ENCODE results near the gene GTPBP2. TPM values are rescaled to one million over a fixed set of nuclear protein-coding genes. Genes with fewer than 3 reads are reported as not detected.

GTPBP2 gene
- polyA plus RNA-seq, 1 of the 3 experiments (the other 2 are of a cell fraction), result 83.7 TPM

DNA sequence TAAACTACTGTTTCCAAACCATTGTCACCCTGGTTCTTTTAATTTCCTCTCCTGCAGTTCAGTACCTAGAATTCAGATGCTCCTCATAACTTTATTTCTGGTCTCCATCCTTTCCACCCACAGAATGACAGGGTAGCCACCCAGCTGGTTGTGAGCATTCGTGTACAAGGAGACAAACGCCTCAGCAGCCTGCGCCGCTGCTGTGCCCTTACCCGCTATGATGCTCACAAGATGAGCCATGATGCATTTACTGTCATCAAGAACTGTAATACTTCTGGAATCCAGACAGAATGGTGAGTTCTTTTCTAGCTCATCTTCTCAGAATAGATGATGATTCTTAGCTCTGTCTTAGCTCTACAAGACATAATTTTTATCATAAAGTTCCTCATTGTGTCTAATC is 18.6 kb downstream of the GTPBP2 start:
- no peaks in the 10 kb centered on the region; a peak in 1 of 4 replicates for H3K4me1 ChIP-seq (ENCODE audit: control insufficient read depth in 1 of 2, insufficient read depth in 2 of 2, low read depth in 1 of 2, low read length in 1 of 2)
- no peak overlapping the region for H3K4me2 ChIP-seq
- no peak for DNase-seq
- POLR2A ChIA-PET, result interaction anchor here (0.6 kb wide), 1 partner anchor 1698 kb away, joined by 4 read pairs; no protein-coding TSS in a partner anchor
- H3K9me3 ChIP-seq, result no peaks in the 10 kb centered on the region
- H3K9ac ChIP-seq, result no peak overlapping the region
- peaks cover 35 to 75% of the 10 kb centered on the region in 2 experiments for H3K36me3 ChIP-seq (replicated peaks in 1 of 2; ENCODE audit: control insufficient read depth in 1 of 2, insufficient read depth in 2 of 2, low read length in 1 of 2)
- 98% methylated on average over 5 of the region's 5 CpGs for WGBS (ENCODE audit: low lambda C conversion rate)
- no peaks in the 10 kb centered on the region for H4K20me1 ChIP-seq (ENCODE audit: insufficient read depth)
- TF ChIP-seq CHD2 (IDR thresholded peaks at IDR 0.05; ENCODE audit: low read length, partially characterized antibody) (no peak), FOXJ3 (CRISPR knock-in tag; IDR thresholded peaks at IDR 0.05) (no peak), MXI1 (IDR thresholded peaks at IDR 0.05; ENCODE audit: low read depth, low read length) (no peak), NRF1 (IDR thresholded peaks at IDR 0.05; ENCODE audit: low read depth, low read length) (no peak)
- H3F3A ChIP-seq (replicated peaks; ENCODE audit: insufficient read depth), result peaks cover 7% of the 10 kb centered on the region
- H3K27me3 ChIP-seq (ENCODE audit: insufficient read depth), result no peaks in the 10 kb centered on the region
- H2AFZ ChIP-seq (ENCODE audit: low read depth), result no peak overlapping the region
- no peak overlapping the region for H3K4me3 ChIP-seq (ENCODE audit: low read depth in 2 of 2, low read length in 1 of 2)
- H3K27ac ChIP-seq (ENCODE audit: low read depth in 2 of 2, low read length in 1 of 2), result no peak overlapping the region
- H3K9me2 ChIP-seq, result no peaks in the 10 kb centered on the region
- H3K79me2 ChIP-seq (ENCODE audit: insufficient read depth), result peaks cover 18% of the 10 kb centered on the region
- CTCF ChIA-PET, result interaction anchor here (1.1 to 3.7 kb wide), 5 partner anchors 13 to 476 kb away, joined by 3 to 19 read pairs (median 3); no protein-coding TSS in a partner anchor

DNA sequence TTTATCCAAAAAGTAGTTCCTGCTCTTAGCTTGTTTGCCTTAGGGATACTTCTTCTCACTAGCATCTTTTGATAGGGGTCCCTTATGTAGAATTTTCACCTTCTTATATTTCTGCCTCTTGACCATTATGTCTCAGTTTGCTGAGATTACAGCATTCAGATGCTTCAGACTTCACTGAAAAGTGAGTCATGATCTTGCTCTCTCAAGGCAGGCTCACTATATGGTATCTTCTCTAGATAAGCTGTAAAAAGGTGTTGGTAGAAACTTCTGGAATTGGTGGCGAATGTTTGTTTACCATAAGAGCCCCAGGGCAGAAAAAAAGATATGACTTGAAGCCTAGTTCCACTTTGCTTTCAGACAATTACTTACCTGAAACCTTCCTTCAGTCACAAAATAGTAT is 19.7 kb downstream of the GTPBP2 start:
- no peaks in the 10 kb centered on the region for H3K9me3 ChIP-seq
- H3K36me3 ChIP-seq (replicated peaks in 1 of 2; ENCODE audit: control insufficient read depth in 1 of 2, insufficient read depth in 2 of 2, low read length in 1 of 2), result peaks cover 39 to 74% of the 10 kb centered on the region in 2 experiments
- no peaks in the 10 kb centered on the region for H3K27me3 ChIP-seq (ENCODE audit: insufficient read depth)
- no peaks in the 10 kb centered on the region for H4K20me1 ChIP-seq (ENCODE audit: insufficient read depth)
- no peak overlapping the region for H3K4me3 ChIP-seq (ENCODE audit: low read depth in 2 of 2, low read length in 1 of 2)
- TF ChIP-seq, protein P1, sequence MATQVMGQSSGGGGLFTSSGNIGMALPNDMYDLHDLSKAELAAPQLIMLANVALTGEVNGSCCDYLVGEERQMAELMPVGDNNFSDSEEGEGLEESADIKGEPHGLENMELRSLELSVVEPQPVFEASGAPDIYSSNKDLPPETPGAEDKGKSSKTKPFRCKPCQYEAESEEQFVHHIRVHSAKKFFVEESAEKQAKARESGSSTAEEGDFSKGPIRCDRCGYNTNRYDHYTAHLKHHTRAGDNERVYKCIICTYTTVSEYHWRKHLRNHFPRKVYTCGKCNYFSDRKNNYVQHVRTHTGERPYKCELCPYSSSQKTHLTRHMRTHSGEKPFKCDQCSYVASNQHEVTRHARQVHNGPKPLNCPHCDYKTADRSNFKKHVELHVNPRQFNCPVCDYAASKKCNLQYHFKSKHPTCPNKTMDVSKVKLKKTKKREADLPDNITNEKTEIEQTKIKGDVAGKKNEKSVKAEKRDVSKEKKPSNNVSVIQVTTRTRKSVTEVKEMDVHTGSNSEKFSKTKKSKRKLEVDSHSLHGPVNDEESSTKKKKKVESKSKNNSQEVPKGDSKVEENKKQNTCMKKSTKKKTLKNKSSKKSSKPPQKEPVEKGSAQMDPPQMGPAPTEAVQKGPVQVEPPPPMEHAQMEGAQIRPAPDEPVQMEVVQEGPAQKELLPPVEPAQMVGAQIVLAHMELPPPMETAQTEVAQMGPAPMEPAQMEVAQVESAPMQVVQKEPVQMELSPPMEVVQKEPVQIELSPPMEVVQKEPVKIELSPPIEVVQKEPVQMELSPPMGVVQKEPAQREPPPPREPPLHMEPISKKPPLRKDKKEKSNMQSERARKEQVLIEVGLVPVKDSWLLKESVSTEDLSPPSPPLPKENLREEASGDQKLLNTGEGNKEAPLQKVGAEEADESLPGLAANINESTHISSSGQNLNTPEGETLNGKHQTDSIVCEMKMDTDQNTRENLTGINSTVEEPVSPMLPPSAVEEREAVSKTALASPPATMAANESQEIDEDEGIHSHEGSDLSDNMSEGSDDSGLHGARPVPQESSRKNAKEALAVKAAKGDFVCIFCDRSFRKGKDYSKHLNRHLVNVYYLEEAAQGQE (IDR thresholded peaks at IDR 0.05; ENCODE audit: low read depth, low read length), result no peak
- TF ChIP-seq SMC3 (IDR thresholded peaks at IDR 0.05; ENCODE audit: low read depth, low read length) (no peak), USF2 (IDR thresholded peaks at IDR 0.05; ENCODE audit: borderline replicate concordance, low read depth, low read length) (no peak), SIN3A (IDR thresholded peaks at IDR 0.05; ENCODE audit: borderline replicate concordance, low read depth, low read length) (no peak), RFX5 (IDR thresholded peaks at IDR 0.05; ENCODE audit: low read length) (no peak), YY1 (IDR thresholded peaks at IDR 0.05; ENCODE audit: low read depth) (no peak), TAF1 (IDR thresholded peaks at IDR 0.05; ENCODE audit: borderline replicate concordance, low read depth, low read length) (no peak)
- TF ChIP-seq, protein P2, sequence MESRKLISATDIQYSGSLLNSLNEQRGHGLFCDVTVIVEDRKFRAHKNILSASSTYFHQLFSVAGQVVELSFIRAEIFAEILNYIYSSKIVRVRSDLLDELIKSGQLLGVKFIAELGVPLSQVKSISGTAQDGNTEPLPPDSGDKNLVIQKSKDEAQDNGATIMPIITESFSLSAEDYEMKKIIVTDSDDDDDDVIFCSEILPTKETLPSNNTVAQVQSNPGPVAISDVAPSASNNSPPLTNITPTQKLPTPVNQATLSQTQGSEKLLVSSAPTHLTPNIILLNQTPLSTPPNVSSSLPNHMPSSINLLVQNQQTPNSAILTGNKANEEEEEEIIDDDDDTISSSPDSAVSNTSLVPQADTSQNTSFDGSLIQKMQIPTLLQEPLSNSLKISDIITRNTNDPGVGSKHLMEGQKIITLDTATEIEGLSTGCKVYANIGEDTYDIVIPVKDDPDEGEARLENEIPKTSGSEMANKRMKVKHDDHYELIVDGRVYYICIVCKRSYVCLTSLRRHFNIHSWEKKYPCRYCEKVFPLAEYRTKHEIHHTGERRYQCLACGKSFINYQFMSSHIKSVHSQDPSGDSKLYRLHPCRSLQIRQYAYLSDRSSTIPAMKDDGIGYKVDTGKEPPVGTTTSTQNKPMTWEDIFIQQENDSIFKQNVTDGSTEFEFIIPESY (IDR thresholded peaks at IDR 0.05; ENCODE audit: borderline replicate concordance, low read depth), result no peak
- TF ChIP-seq, protein P3, sequence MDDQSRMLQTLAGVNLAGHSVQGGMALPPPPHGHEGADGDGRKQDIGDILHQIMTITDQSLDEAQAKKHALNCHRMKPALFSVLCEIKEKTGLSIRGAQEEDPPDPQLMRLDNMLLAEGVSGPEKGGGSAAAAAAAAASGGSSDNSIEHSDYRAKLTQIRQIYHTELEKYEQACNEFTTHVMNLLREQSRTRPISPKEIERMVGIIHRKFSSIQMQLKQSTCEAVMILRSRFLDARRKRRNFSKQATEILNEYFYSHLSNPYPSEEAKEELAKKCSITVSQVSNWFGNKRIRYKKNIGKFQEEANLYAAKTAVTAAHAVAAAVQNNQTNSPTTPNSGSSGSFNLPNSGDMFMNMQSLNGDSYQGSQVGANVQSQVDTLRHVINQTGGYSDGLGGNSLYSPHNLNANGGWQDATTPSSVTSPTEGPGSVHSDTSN (IDR thresholded peaks at IDR 0.05), result no peak
- H3K9me2 ChIP-seq, result no peaks in the 10 kb centered on the region
- H3F3A ChIP-seq (replicated peaks; ENCODE audit: insufficient read depth), result peaks cover 11% of the 10 kb centered on the region
- no peak overlapping the region for H2AFZ ChIP-seq (ENCODE audit: low read depth)
- H3K79me2 ChIP-seq (ENCODE audit: insufficient read depth), result peaks cover 22% of the 10 kb centered on the region
- peaks cover 0 to 3% of the 10 kb centered on the region in 2 experiments; a peak in 2 of 4 replicates for H3K4me1 ChIP-seq (ENCODE audit: control insufficient read depth in 1 of 2, insufficient read depth in 2 of 2, low read depth in 1 of 2, low read length in 1 of 2)
- no peak overlapping the region for H3K27ac ChIP-seq (ENCODE audit: low read depth in 2 of 2, low read length in 1 of 2)
- no peak for DNase-seq
- WGBS (ENCODE audit: low lambda C conversion rate), result 92% methylated on average over 1 of the region's 1 CpG
- CTCF ChIA-PET, result interaction anchor here (1.1 to 3.7 kb wide), 13 partner anchors 10 to 469 kb away, joined by 3 to 39 read pairs (median 7); partner anchors contain the start of gene GTPBP2
- no peak overlapping the region for H3K4me2 ChIP-seq
- no peak overlapping the region for H3K9ac ChIP-seq
- POLR2A ChIA-PET, result interaction anchor here (1.5 kb wide), 1 partner anchor 20 kb away, joined by 5 read pairs; the partner anchor contains the start of gene GTPBP2

All from SK-N-SH (cell line).